Left lung (tissue), 10 donors: ENCODE measurements around the gene KIF20B. TPM values are rescaled to one million over a fixed set of nuclear protein-coding genes. Genes with fewer than 3 reads are reported as not detected.

Experiments used
- ATAC-seq: fragments of 200-7000 bp; cut with Tn5 transposase; one replicate; pipeline ENCODE4 v1.9.1; 2020; ENCODE audit warnings: moderate library complexity
- DNase-seq, 4 donors: peaks; one replicate each; pipeline ENCODE4 v3.0.0-alpha.2; 2013 to 2020
- H3K27ac ChIP-seq, 2 donors: fragments of 200-600 bp; sonication (generic) in 1 of 2; one replicate each; pipeline versions ENCODE4 v1.5.0 to v1.8.0; 2020 to 2021
- H3K27me3 ChIP-seq, 2 donors: fragments of 200-600 bp; sonication (generic) in 1 of 2; one replicate each; pipeline versions ENCODE4 v1.5.0 to v1.8.0; 2020 to 2021
- H3K36me3 ChIP-seq, 2 donors: fragments of 200-600 bp; sonication (generic) in 1 of 2; one replicate each; pipeline versions ENCODE4 v1.5.0 to v1.8.0; 2020 to 2021
- H3K4me1 ChIP-seq, 2 donors: fragments of 200-600 bp; one replicate each; pipeline ENCODE4 v1.8.0; 2021
- H3K4me3 ChIP-seq, 2 donors: fragments of 200-600 bp; sonication (generic) in 1 of 2; one replicate each; pipeline versions ENCODE4 v1.5.0 to v1.8.0; 2020 to 2021; ENCODE audit warnings: mild to moderate bottlenecking in 1 of 2
- H3K9me3 ChIP-seq, 2 donors: fragments of 200-600 bp; sonication (generic) in 1 of 2; one replicate each; pipeline versions ENCODE4 v1.5.0 to v1.8.0; 2020 to 2021
- CTCF ChIP-seq, 2 donors: fragments of 200-600 bp; sonication (generic) in 1 of 2; IDR thresholded peaks; one replicate each; pipeline versions ENCODE4 v1.5.0 to v1.8.0; 2021; ENCODE audit warnings: antibody characterized with exemption in 2 of 2
- intact Hi-C, 2 donors: fragments of 100-400 bp; cut with DNase I; formaldehyde crosslinking; loops; one replicate each; pipeline versions ENCODE4 v1.11.2 to v1.14.2; 2022
- polyA plus RNA-seq, 6 donors: library from polyadenylated mRNA; unstranded; fragments of 120-200 nt; gene quantifications; one replicate each; pipeline ENCODE4 v1.2.1, GENCODE V29; 2013; ENCODE audit not compliant: insufficient read length in 6 of 6
- total RNA-seq, 2 donors: library from RNA; stranded (reverse); fragmentation: NEBNext Ultra II Directional; extraction: Animal tissue kit (Norgen Biotek cat#: 25700); gene quantifications; one replicate each; pipeline ENCODE4 v1.2.1, GENCODE V29; 2021
- donor health status: DM: no; HTN: yes; CAD: no.
- donor health status: DM: no; HTN: no; CAD: no.

Gene KIF20B
- total and polyA plus RNA-seq, 8 donors, result 10.0 to 26.9 (median 17.2) TPM

GRCh38 chr10:89705466-89705865, 4.1 kb downstream of the KIF20B start:
- no peak overlapping the region for H3K27ac ChIP-seq
- H3K4me1 ChIP-seq, result peaks cover 7 to 15% of the 10 kb centered on the region in 2 donors
- no peak for DNase-seq
- no peak overlapping the region for H3K4me3 ChIP-seq
- intact Hi-C loops, result no loop called here
- no peak for ATAC-seq
- H3K27me3 ChIP-seq, result no peaks in the 10 kb centered on the region
- H3K36me3 ChIP-seq, result no peaks in the 10 kb centered on the region
- no peaks in the 10 kb centered on the region for H3K9me3 ChIP-seq
- no peak for TF ChIP-seq CTCF (IDR thresholded peaks at IDR 0.05)

GRCh38 chr10:89706011-89706410, 4.6 kb downstream of the KIF20B start:
- H3K27me3 ChIP-seq, result no peaks in the 10 kb centered on the region
- no peak for ATAC-seq
- no peak for DNase-seq

GRCh38 chr10:89707372-89707771, 6.0 kb downstream of the KIF20B start:
- H3K4me1 ChIP-seq, result peaks cover 0 to 2% of the 10 kb centered on the region in 2 donors
- TF ChIP-seq CTCF (IDR thresholded peaks at IDR 0.05), result no peak
- ATAC-seq (no peak), DNase-seq (no peak)
- H3K9me3 ChIP-seq, result no peaks in the 10 kb centered on the region
- intact Hi-C loops, result no loop called here
- no peaks in the 10 kb centered on the region for H3K27me3 ChIP-seq
- H3K36me3 ChIP-seq, result no peaks in the 10 kb centered on the region
- H3K4me3 ChIP-seq, result no peak overlapping the region
- H3K27ac ChIP-seq, result no peak overlapping the region

More at GRCh38 chr10:89706011-89706410, 4.6 kb downstream of the KIF20B start:
- no peak overlapping the region for H3K4me3 ChIP-seq
- peaks cover 7 to 11% of the 10 kb centered on the region in 2 donors for H3K4me1 ChIP-seq
- no peak for TF ChIP-seq CTCF (IDR thresholded peaks at IDR 0.05)
- no peaks in the 10 kb centered on the region for H3K9me3 ChIP-seq
- H3K27ac ChIP-seq, result no peak overlapping the region
- no peaks in the 10 kb centered on the region for H3K36me3 ChIP-seq
- intact Hi-C loops, result no loop called here

- H3K27me3 ChIP-seq, result no peaks in the 10 kb centered on the region
Measured at GRCh38 chr10:89710753-89711152, 9.4 kb downstream of the KIF20B start.

GRCh38 chr10:89734616-89735015, 33.2 kb downstream of the KIF20B start:
- H3K27ac ChIP-seq, result no peak overlapping the region
- intact Hi-C loops, result no loop called here
- ATAC-seq (no peak), DNase-seq (no peak)
- TF ChIP-seq CTCF (IDR thresholded peaks at IDR 0.05), result no peak
- H3K4me1 ChIP-seq, result no peaks in the 10 kb centered on the region
- H3K27me3 ChIP-seq, result no peaks in the 10 kb centered on the region
- no peaks in the 10 kb centered on the region for H3K9me3 ChIP-seq
- peaks cover 0 to 17% of the 10 kb centered on the region in 2 donors for H3K36me3 ChIP-seq
- H3K4me3 ChIP-seq, result no peak overlapping the region

More at GRCh38 chr10:89710753-89711152, 9.4 kb downstream of the KIF20B start:
- H3K4me1 ChIP-seq, result no peaks in the 10 kb centered on the region
- no peak for TF ChIP-seq CTCF (IDR thresholded peaks at IDR 0.05)
- ATAC-seq (no peak), DNase-seq (no peak)
- H3K9me3 ChIP-seq, result no peaks in the 10 kb centered on the region
- no peak overlapping the region for H3K4me3 ChIP-seq
- intact Hi-C loops, result no loop called here
- H3K27ac ChIP-seq, result no peak overlapping the region
- H3K36me3 ChIP-seq, result no peaks in the 10 kb centered on the region
